HG03354 (cell line): ENCODE results near the gene TICRR.

ENCODE experiments used
- ATAC-seq: cut with Tn5 transposase; IDR thresholded peaks from one replicate; pipeline ENCODE4 v1.9.1; 2021; ENCODE audit warnings: mild to moderate bottlenecking; ENCODE audit not compliant: unreplicated experiment, poor library complexity, severe bottlenecking

TICRR gene

GRCh38 chr15:89628301-89628700 is 53.0 kb downstream of the TICRR start:
- no peak for ATAC-seq

- no peak for ATAC-seq
Observed at GRCh38 chr15:89628806-89629715, 53.8 kb downstream of the TICRR start.

- ATAC-seq = no peak
Observed at GRCh38 chr15:89629829-89630228, 54.6 kb downstream of the TICRR start.

GRCh38 chr15:89630260-89630659 is 55.0 kb downstream of the TICRR start:
- no peak for ATAC-seq

GRCh38 chr15:89630974-89631901 is 56.0 kb downstream of the TICRR start:
- ATAC-seq = no peak

GRCh38 chr15:89631902-89632264 is 56.6 kb downstream of the TICRR start:
- no peak for ATAC-seq

- no peak for ATAC-seq
Observed at GRCh38 chr15:89632563-89633430, 57.5 kb downstream of the TICRR start.

GRCh38 chr15:89633585-89633984 is 58.3 kb downstream of the TICRR start:
- ATAC-seq = no peak

GRCh38 chr15:89640245-89640644 is 65.0 kb downstream of the TICRR start:
- no peak for ATAC-seq

- no peak for ATAC-seq
Observed at GRCh38 chr15:89641053-89641452, 65.8 kb downstream of the TICRR start.

- no peak for ATAC-seq
Observed at GRCh38 chr15:89642106-89642505, 66.8 kb downstream of the TICRR start.

GRCh38 chr15:89645680-89646079 is 70.4 kb downstream of the TICRR start:
- ATAC-seq = no peak

- no peak for ATAC-seq
Observed at GRCh38 chr15:89646416-89647141, 71.3 kb downstream of the TICRR start.

GRCh38 chr15:89647191-89647851 is 72.1 kb downstream of the TICRR start:
- ATAC-seq = no peak

GRCh38 chr15:89648106-89649012 is 73.1 kb downstream of the TICRR start:
- ATAC-seq = no peak

- ATAC-seq = no peak
Observed at GRCh38 chr15:89649013-89649625, 73.8 kb downstream of the TICRR start.

- ATAC-seq = no peak
Observed at GRCh38 chr15:89649716-89650115, 74.4 kb downstream of the TICRR start.
